Stimulated activated naive CD4-positive, alpha-beta T cell (primary cell): ENCODE results near the gene SMKR1.
A peak's percentile ranks its signal among the peaks of the same experiment; 100 is the strongest.
"Not testable (repeated sequence)": the region's sequence is repeated elsewhere in the genome, so short reads cannot be mapped to it uniquely, and the experiment has no call there.

Source experiments
- DNase-seq, 6 experiments: peaks; one replicate each; lab custom pipeline; 2025; lab: John Stamatoyannopoulos, UW

Gene SMKR1

DNA sequence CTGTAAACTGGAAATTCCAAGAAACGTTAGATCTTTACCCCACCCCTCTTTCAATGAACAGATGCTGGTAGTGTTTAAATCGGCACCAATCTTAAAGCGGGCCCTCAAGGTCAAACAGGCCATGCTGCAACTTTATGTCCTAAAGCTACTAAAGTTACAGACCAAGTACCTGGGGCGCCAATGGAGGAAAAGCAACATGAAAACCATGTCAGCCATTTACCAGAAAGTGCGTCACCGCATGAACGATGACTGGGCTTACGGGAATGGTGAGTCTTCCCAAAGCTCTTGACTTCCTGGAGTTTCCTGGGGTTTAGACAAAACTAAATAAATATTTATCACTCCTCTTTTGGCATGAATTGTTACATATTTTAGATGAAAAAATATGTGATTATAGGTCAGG, 19.6 kb upstream of the SMKR1 start:
- DNase-seq: no peak

DNA sequence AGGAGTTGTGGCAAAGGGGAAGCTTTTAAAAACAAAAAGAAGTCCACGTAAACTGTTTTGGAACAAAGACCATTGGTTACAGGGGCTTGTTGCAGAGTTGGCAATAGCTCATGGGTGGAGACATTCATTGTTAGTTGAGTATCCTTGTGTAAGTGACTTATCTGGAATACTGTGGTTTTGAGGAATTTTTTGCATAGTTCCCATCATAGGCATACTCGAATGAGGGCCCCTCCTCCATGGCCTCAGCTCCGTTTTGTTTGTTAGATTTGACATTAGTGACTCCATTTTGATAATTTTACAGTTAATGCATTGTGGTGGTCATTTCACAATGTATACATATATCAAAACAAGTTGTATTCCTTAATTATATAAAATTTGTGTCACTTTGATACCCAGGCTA, 12.8 kb upstream of the SMKR1 start:
- no peak for DNase-seq

DNA sequence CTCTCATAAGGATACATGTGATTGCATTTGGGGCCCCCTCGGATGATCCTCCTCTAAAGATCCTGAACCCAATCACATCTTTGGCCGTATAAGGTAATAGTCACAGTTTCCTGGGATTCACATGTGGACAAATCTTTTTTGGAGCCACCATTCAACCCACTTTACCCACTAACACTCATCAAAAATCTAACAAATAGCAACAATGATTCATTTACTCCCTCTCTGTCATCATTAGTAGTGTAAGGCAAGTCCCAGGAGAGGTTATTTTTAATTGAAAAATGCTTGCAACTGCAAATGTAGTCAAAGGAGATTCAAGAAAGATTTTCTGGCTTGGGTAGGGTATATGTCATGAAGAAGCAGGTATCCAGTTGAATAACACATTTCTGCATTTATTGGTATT, 9.9 kb upstream of the SMKR1 start:
- no peak for DNase-seq

DNA sequence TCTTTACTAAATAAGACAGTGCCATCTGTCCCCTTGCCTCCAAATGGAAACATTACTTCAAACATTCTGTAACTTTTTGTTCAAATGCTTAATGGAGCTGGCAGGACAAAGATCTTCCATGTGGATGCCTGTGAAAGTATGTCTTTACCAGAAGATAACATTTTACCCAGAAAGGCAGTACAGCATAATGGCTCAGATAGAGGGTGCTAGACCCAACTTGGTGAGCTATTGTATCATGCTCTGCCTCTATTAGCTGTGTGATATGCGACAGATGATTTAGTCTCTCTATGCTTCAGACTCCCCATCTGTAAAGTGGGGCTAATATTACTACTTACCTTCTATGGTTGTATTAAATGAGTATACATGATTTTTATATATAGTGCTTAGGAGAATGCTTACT, 8.8 kb upstream of the SMKR1 start:
- no peak for DNase-seq

GRCh38 chr7:129494041-129494440, 8.3 kb upstream of the SMKR1 start:
- no peak for DNase-seq

GRCh38 chr7:129495987-129496386, 6.3 kb upstream of the SMKR1 start:
- DNase-seq: no peak

- DNase-seq: no peak
Measured at GRCh38 chr7:129496653-129497052, 5.7 kb upstream of the SMKR1 start.

DNA sequence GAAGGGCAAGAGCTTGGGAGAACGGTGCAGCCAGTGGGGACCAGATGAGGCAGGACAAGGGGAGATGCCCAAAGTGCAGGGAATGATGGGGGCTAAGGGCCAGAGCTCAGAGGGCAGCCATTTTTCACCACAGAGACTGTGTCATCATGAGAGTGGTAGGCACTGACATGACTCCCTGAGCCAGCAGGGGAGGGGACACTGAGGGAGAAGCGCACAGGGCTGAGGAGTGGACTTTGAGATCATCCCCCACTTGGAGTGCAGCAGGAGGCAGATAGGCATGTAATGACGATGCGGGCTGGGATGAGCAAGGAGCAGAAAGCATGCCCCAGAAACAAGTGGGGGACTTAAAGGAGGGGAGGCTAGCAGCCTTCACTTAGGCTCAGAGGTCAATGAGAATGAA, 5.2 kb upstream of the SMKR1 start:
- DNase-seq: no peak

GRCh38 chr7:129498021-129498420, 4.3 kb upstream of the SMKR1 start:
- no peak for DNase-seq

GRCh38 chr7:129499999-129500398, 2.3 kb upstream of the SMKR1 start:
- no peak for DNase-seq

DNA sequence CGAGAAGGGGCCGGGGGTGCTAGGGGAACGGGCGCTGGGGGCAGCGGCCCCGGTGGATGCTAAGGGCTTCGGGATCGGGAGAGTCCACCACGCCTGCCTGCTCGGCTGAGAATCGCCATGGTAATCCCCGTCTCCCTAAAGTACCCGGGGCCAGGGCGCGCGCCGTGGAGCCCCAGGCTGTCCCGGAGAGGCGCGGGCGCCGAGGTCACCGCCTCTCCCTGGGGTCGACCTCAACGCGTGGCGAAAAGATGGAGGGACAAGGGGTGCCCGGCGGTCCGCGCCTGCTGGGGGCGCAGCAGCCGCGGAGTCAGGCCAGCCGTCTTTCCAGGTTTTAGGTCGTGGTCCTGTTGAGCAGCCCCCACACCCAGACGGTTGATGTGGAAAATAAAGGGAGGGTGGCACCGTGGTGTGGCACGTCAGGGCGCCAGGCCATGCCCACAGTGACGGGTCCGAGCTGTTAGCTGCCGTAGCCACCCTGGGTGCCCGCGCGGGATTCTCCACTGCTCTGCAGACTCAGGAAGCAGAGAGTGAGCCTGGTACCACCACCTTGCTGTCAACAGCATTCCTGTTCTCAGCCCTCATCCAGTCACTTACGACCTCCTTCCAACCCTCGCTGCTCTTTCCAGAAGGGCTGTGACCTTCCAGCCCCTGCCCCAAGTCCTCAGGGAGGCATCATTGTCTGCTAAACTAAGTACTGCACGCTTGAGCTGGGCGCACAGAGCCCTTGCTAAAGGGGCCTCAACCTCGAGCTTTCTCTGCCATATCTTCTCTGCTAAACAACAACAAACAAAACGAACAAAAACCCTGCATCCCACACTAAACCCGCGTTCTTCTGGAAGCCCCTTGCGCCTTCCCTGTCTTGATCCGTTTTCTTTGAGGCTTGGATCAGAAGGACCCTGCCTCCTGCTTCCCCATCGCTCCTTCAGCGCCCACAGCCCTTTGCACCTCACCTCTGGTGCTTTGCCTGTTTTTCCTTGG, 666 bp downstream of the SMKR1 start:
- peak in 2 of 6 experiments; percentile 9 to 13 for DNase-seq

GRCh38 chr7:129503725-129504124, 1.4 kb downstream of the SMKR1 start:
- no peak for DNase-seq

DNA sequence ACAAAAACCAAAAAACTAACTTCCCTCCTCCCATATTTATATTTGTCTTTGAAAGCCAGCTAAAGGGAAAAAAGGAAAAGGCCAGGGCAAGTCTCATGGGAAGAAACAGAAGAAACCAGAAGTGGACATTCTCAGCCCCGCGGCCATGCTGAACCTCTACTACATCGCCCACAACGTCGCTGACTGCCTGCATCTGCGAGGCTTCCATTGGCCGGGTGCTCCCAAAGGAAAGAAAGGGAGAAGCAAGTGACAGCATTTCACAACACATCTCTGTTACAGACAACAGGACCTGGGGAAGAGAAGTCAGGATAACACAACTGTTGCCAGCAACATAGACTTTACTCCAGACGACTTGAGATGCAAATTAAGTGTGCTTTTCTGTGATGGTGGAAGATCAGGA, 9.9 kb downstream of the SMKR1 start:
- DNase-seq: no peak

GRCh38 chr7:129513546-129513945, 11.2 kb downstream of the SMKR1 start:
- no peak for DNase-seq

- DNase-seq: no peak
Measured at GRCh38 chr7:129514683-129515082, 12.4 kb downstream of the SMKR1 start.

DNA sequence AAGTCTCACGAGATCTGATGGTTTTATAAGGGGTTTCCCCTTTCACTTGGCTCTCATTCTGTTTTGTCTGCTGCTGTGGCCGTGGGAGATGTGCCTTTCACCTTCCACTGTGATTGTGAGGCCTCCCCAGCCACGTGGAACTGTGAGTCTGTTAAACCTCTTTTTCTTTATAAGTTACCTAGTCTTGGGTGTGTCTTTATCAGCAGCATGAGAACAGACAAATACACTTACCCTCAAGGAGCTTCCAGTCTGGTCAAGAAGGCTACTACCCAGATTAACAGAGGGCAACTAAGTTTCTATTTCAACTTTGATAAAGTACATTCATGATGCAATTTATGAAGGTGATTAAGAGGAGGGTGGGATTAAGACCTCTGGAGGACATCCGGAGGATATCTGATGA, 13.1 kb downstream of the SMKR1 start:
- DNase-seq: no peak

GRCh38 chr7:129517931-129518330, 15.6 kb downstream of the SMKR1 start:
- DNase-seq: no peak

- DNase-seq: no peak
Measured at GRCh38 chr7:129519464-129519863, 17.1 kb downstream of the SMKR1 start.

DNA sequence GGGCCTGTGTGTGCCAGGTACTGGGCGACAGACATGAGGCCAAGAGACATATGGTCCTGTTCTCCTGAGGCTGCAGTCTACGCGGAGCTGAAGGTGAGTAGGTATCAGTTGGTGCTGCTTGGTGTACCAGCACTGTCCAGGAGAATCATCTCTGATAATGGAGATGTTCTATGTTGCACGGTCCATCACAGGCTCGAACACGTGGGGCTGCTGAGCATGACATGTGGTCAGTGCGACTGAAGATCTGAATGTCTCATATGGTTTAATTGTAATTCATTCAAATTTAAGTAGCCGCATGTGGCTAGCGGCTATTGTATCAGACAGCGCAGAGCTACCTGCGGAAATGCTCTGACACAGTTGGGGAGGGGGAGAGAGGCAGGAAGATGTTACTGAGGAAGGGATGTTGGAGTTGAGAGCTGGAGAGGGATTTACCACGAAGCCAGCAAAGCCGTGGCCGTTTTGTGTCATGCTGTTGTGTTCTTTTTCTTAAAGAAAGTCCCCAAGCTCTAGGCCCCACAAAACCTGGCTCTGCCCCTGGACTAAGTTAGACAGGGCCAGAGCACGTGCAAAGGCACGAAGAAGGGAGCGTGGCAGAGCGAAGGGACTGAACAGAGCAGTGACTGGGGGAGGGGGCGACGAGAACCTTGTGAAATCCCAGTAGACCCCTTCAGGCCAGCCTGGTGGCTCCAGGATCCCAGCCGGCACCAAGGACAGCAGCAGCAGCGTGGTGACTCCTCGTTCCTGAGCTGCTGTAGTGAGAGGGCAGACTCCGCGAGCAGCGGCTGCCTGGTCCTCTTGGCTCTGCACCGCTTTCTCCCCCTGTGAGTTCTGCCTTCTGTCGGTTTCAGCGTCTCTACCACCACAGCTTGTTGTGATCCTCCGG, 20.0 kb downstream of the SMKR1 start:
- no peak for DNase-seq

DNA sequence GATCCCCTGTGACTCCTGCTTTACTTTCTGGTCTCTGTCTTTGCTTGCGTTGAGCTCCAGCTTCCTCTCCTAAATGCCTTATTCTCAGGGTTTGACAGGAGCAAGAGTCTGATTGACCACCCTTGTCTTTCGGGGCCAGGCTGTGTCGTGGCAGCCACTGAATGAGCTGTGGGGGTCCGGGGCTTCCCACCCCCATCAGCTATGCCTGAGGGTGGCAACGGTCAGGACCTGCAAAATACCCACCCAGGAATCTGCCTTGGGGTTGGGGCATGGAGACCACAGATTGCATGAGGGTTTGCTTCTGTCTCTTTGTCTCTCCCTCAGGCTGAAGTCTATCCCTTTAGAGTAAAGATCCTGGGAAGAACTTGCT, 20.6 kb downstream of the SMKR1 start:
- no peak for DNase-seq

GRCh38 chr7:129523924-129524323, 21.6 kb downstream of the SMKR1 start:
- no peak for DNase-seq

DNA sequence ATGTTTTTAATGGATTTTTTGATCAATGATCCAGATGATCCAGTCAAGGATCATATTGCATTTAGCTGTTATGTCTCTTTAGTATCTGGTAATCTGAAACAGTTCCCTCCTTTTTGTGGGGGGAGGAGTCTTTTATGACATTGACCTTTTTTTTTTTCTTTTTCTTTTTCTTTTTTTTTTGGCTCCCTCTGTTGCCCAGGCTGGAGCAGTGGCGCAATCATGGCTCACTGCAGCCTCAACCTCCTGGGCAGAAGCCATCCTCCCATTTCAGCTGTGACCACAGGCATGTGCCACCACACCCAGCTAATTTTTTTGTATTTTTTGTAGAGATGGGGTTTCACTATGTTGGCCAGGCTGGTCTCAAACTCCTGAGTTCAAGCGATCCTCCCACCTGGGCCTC, 22.1 kb downstream of the SMKR1 start:
- DNase-seq: not testable (repeated sequence)
